Peyer's patch (tissue), 4 donors: ENCODE results near the gene PIK3C2G.

Experiments
- POLR2A ChIP-seq, 2 donors: fragments of 450-650 bp; IDR thresholded peaks; one replicate each; pipeline ENCODE4 v1.5.1; 2017; ENCODE audit warnings: antibody characterized with exemption in 2 of 2, mild to moderate bottlenecking in 2 of 2, moderate library complexity in 2 of 2
- TF ChIP-seq, protein P1 (sequence below), 6 experiments: fragments of 450-650 bp in 4 of 6; fragments of 200-600 bp in 2 of 6; sonication (generic) in 1 of 6; IDR thresholded peaks; one replicate each; pipeline ENCODE4 v1.5.1; 2017 to 2019; ENCODE audit warnings: antibody characterized with exemption in 6 of 6, mild to moderate bottlenecking in 3 of 6, moderate library complexity in 1 of 6

DNA sequence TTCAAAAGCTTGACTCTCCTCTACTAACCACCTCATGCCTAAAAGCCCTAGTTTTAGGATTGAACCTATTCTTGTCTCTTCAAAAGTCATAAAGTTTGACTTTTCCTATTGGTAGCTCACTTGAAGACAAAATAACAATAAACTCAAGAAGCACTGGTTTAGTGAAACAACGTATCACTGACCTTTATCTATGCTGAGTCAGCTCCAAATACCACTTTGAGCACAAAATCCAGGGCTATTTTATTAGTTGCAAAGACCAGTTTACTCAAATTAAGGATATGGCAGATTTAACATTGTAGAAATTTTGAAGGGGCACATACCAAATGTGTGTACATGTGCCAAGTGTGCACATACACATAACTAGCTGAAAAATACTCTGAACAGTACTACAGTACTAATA is 45.0 kb downstream of the PIK3C2G start:
- TF ChIP-seq, protein P1, sequence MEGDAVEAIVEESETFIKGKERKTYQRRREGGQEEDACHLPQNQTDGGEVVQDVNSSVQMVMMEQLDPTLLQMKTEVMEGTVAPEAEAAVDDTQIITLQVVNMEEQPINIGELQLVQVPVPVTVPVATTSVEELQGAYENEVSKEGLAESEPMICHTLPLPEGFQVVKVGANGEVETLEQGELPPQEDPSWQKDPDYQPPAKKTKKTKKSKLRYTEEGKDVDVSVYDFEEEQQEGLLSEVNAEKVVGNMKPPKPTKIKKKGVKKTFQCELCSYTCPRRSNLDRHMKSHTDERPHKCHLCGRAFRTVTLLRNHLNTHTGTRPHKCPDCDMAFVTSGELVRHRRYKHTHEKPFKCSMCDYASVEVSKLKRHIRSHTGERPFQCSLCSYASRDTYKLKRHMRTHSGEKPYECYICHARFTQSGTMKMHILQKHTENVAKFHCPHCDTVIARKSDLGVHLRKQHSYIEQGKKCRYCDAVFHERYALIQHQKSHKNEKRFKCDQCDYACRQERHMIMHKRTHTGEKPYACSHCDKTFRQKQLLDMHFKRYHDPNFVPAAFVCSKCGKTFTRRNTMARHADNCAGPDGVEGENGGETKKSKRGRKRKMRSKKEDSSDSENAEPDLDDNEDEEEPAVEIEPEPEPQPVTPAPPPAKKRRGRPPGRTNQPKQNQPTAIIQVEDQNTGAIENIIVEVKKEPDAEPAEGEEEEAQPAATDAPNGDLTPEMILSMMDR (IDR thresholded peaks at IDR 0.05), result no peak
- no peak for TF ChIP-seq POLR2A (IDR thresholded peaks at IDR 0.05)
